Astrocyte (in vitro differentiated cells and primary cell): ENCODE data around the gene TTBK2. TPM values are rescaled to one million over a fixed set of nuclear protein-coding genes. Genes with fewer than 3 reads are reported as not detected.

Source experiments
- DNase-seq: peaks from one replicate; pipeline ENCODE4 v3.0.0-alpha.2; 2010; ENCODE audit warnings: low read depth
- FAIRE-seq: peaks from 2 replicates; lab custom pipeline; 2011; peaks lifted over from hg19 to GRCh38; lab: Jason Lieb, UNC
- H2AFZ ChIP-seq: 2 replicates; pipeline ENCODE4 v1.6.0; 2012; ENCODE audit warnings: low read depth, low read length, inconsistent platforms
- H3K27ac ChIP-seq: 2 replicates; pipeline ENCODE4 v1.5.1; 2011; ENCODE audit warnings: low read depth, low read length, inconsistent platforms
- H3K27me3 ChIP-seq: 2 replicates; pipeline ENCODE4 v1.6.0; 2011; ENCODE audit warnings: low read length, inconsistent platforms; ENCODE audit not compliant: insufficient read depth
- H3K36me3 ChIP-seq: 2 replicates; pipeline ENCODE4 v1.5.1; 2011; ENCODE audit warnings: low read length, inconsistent platforms; ENCODE audit not compliant: insufficient read depth
- H3K4me1 ChIP-seq: 2 replicates; pipeline ENCODE4 v1.5.1; 2011; ENCODE audit warnings: low read length, inconsistent platforms; ENCODE audit not compliant: insufficient read depth
- H3K4me2 ChIP-seq: 2 replicates; pipeline ENCODE4 v1.6.0; 2012; ENCODE audit warnings: low read length, inconsistent platforms
- H3K4me3 ChIP-seq: 2 replicates; pipeline ENCODE4 v1.5.1; 2011; ENCODE audit warnings: low read depth, mild to moderate bottlenecking, low read length, inconsistent platforms; ENCODE audit not compliant: insufficient read depth
- H3K79me2 ChIP-seq: 2 replicates; pipeline ENCODE4 v1.6.0; 2012; ENCODE audit warnings: mild to moderate bottlenecking, low read length, inconsistent platforms; ENCODE audit not compliant: insufficient read depth
- H3K9ac ChIP-seq: 2 replicates; pipeline ENCODE4 v1.6.0; 2012; ENCODE audit warnings: mild to moderate bottlenecking, low read length, inconsistent platforms
- H3K9me3 ChIP-seq: 2 replicates; pipeline ENCODE4 v1.5.1; 2012; ENCODE audit warnings: low read depth, mild to moderate bottlenecking, low read length, inconsistent platforms; ENCODE audit not compliant: insufficient read depth
- H4K20me1 ChIP-seq: 2 replicates; pipeline ENCODE4 v1.6.0; 2012; ENCODE audit warnings: low read length, inconsistent platforms; ENCODE audit not compliant: insufficient read depth
- H3K27ac Mint-ChIP-seq: one replicate; pipeline ENCODE4 v1.8.0; 2021; ENCODE audit warnings: mild to moderate bottlenecking, mixed read lengths; ENCODE audit not compliant: unreplicated experiment
- H3K27me3 Mint-ChIP-seq: one replicate; pipeline ENCODE4 v1.8.0; 2021; ENCODE audit warnings: low read depth, mixed read lengths; ENCODE audit not compliant: unreplicated experiment
- H3K36me3 Mint-ChIP-seq: one replicate; pipeline ENCODE4 v1.8.0; 2021; ENCODE audit warnings: low read depth, mixed read lengths; ENCODE audit not compliant: unreplicated experiment
- H3K4me1 Mint-ChIP-seq: one replicate; pipeline ENCODE4 v1.8.0; 2021; ENCODE audit warnings: low read depth, mixed read lengths; ENCODE audit not compliant: unreplicated experiment
- H3K4me3 Mint-ChIP-seq: one replicate; pipeline ENCODE4 v1.8.0; 2021; ENCODE audit warnings: mild to moderate bottlenecking, moderate library complexity, mixed read lengths; ENCODE audit not compliant: unreplicated experiment
- H3K9me3 Mint-ChIP-seq: one replicate; pipeline ENCODE4 v1.8.0; 2021; ENCODE audit warnings: mild to moderate bottlenecking, mixed read lengths; ENCODE audit not compliant: unreplicated experiment
- EZH2 ChIP-seq: IDR thresholded peaks from 2 replicates; pipeline ENCODE4 v1.6.1; 2012; ENCODE audit warnings: mild to moderate bottlenecking, low read length, inconsistent platforms; ENCODE audit not compliant: insufficient read depth
- total RNA-seq: library from RNA; stranded (reverse); gene quantifications from 2 replicates; pipeline ENCODE4 v1.2.1, GENCODE V29; 2021
- TF ChIP-seq, protein P1 (sequence below): IDR thresholded peaks from 2 replicates; pipeline ENCODE4 v1.5.1; 2011; ENCODE audit warnings: low read depth, mild to moderate bottlenecking, inconsistent platforms, low read length, moderate library complexity; ENCODE audit not compliant: insufficient read depth

Gene TTBK2
- total RNA-seq, 1 donor from 2014 or later: 14.8 TPM

DNA sequence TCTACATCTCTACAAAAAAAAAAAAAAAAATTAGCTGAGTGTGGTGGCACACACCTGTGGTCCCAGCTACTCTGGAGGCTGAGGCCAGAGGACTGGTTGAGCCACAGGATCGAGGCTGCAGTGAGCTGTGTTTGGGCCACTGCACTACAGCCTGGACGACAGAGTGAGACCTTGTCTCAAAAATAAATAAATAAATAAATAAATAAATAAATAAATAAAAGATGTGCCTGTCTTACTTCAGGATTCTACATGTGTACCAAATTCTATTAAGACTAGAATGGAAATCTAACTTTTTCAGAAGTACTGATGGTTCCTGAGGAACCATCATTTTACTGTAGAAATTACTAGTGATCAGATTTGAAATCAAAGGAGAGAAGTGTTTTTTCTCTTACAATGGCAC is 51.9 kb downstream of the TTBK2 start:
- H3K4me3 ChIP-seq: no peak overlapping the region
- H3K36me3 Mint-ChIP-seq: peaks cover 2% of the 10 kb centered on the region

DNA sequence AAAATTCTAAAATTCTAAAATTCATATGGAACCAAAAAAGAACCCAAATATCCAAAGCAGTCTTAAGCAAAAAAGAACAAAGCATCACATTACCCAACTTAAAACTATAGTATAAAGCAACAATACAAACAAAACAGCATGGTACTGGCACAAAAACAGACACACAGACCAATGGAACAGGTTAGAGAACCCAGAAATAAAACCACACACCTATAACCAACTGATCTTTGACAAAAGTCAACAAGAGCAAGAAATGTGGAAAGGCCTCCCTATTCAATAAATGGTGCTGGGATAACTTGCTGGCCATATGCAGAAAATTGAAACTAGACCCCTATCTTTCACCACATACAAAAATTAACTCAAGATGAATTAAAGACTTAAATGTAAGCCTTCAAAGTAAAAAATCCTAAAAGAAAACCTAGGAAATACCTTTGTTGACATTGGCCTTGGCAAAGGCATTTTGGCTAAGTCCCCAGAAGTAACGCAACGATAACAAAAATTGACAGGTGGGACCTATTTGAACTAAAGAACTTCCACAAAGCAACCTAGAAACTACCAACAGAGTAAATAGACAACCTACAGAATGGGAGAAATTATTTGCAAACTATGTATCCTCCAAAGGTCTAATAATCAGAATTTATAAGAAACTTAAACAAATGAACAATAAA is 56.9 kb downstream of the TTBK2 start:
- no peak overlapping the region for H3K27ac ChIP-seq
- no peak overlapping the region for H2AFZ ChIP-seq
- DNase-seq: peak; percentile 4
- no peak overlapping the region for H3K4me2 ChIP-seq
- no peaks in the 10 kb centered on the region for H3K27me3 Mint-ChIP-seq
- no peak for FAIRE-seq
- no peaks in the 10 kb centered on the region for H3K27me3 ChIP-seq
- no peak overlapping the region for H3K9ac ChIP-seq
- H3K79me2 ChIP-seq: no peaks in the 10 kb centered on the region
- H3K4me3 ChIP-seq: no peak overlapping the region
- no peaks in the 10 kb centered on the region for H4K20me1 ChIP-seq
- H3K4me3 Mint-ChIP-seq: no peak overlapping the region
- no peaks in the 10 kb centered on the region for H3K4me1 ChIP-seq
- H3K36me3 ChIP-seq: no peaks in the 10 kb centered on the region
- no peak overlapping the region for H3K27ac Mint-ChIP-seq
- peaks cover 8% of the 10 kb centered on the region for H3K4me1 Mint-ChIP-seq
- H3K9me3 Mint-ChIP-seq: no peaks in the 10 kb centered on the region
- H3K36me3 Mint-ChIP-seq: peaks cover 6% of the 10 kb centered on the region
- H3K9me3 ChIP-seq: no peaks in the 10 kb centered on the region
- TF ChIP-seq, protein P1, sequence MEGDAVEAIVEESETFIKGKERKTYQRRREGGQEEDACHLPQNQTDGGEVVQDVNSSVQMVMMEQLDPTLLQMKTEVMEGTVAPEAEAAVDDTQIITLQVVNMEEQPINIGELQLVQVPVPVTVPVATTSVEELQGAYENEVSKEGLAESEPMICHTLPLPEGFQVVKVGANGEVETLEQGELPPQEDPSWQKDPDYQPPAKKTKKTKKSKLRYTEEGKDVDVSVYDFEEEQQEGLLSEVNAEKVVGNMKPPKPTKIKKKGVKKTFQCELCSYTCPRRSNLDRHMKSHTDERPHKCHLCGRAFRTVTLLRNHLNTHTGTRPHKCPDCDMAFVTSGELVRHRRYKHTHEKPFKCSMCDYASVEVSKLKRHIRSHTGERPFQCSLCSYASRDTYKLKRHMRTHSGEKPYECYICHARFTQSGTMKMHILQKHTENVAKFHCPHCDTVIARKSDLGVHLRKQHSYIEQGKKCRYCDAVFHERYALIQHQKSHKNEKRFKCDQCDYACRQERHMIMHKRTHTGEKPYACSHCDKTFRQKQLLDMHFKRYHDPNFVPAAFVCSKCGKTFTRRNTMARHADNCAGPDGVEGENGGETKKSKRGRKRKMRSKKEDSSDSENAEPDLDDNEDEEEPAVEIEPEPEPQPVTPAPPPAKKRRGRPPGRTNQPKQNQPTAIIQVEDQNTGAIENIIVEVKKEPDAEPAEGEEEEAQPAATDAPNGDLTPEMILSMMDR: no peak
- no peak for TF ChIP-seq EZH2

More for the DNA sequence above, 51.9 kb downstream of the TTBK2 start:
- Histone ChIP-seq H4K20me1 (no peaks in the 10 kb centered on the region), H3K36me3 (no peaks in the 10 kb centered on the region), H3K27me3 (no peaks in the 10 kb centered on the region), H3K4me2 (no peak overlapping the region), H2AFZ (no peak overlapping the region), H3K9me3 (no peaks in the 10 kb centered on the region), H3K4me1 (no peaks in the 10 kb centered on the region), H3K9ac (no peak overlapping the region), H3K79me2 (no peaks in the 10 kb centered on the region), H3K27ac (no peak overlapping the region)
- H3K27me3 Mint-ChIP-seq: no peaks in the 10 kb centered on the region
- no peak for TF ChIP-seq EZH2
- TF ChIP-seq, protein P1: no peak
- H3K4me3 Mint-ChIP-seq: no peak overlapping the region
- no peak for DNase-seq
- no peaks in the 10 kb centered on the region for H3K9me3 Mint-ChIP-seq
- no peak for FAIRE-seq
- no peak overlapping the region for H3K27ac Mint-ChIP-seq
- H3K4me1 Mint-ChIP-seq: no peaks in the 10 kb centered on the region

DNA sequence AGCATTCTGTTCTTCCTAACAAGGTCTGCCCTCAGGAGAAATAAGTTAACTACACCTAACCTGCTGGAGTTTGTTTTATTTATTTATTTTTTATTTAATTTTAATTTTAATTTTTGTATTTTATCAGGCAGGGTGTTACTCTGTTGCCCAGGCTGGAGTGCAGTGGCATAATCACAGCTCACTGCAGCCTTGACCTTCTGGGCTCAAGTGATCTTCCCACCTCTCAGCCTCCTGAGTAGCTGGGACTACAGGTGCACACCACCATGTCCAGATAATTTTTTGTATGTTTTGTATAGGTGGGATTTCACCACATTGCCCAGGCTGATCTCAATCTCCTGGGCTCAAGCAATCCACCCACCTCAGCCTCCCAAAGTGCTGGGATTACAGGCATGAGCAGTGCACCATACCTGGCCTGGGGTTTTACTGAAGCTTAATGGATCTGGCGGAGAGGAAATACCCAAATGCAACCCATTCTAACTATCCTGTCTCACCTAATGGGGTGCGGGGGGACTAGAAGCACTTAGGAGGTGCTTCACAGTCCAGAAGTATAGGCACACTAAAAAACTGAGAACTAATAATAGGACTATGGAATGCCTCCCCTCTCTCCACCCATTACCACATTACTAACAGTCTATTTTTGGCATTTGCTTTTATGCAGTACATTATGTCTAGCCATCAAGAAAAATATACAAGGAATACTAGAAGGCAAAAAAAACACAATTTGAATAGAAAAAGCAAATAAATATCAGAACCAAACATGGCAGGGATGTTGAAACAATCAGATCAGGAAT is 61.4 kb downstream of the TTBK2 start:
- Histone ChIP-seq H4K20me1 (no peaks in the 10 kb centered on the region), H3K79me2 (no peaks in the 10 kb centered on the region), H3K27me3 (no peaks in the 10 kb centered on the region), H3K27ac (no peak overlapping the region), H3K4me2 (peak overlapping the region; percentile 22), H3K4me3 (no peak overlapping the region), H2AFZ (no peak overlapping the region), H3K9me3 (no peaks in the 10 kb centered on the region), H3K4me1 (no peaks in the 10 kb centered on the region), H3K36me3 (no peaks in the 10 kb centered on the region), H3K9ac (no peak overlapping the region)
- H3K36me3 Mint-ChIP-seq: peaks cover 11% of the 10 kb centered on the region
- no peak overlapping the region for H3K27ac Mint-ChIP-seq
- peaks cover 2% of the 10 kb centered on the region for H3K9me3 Mint-ChIP-seq
- TF ChIP-seq, protein P1: no peak
- TF ChIP-seq EZH2: no peak
- H3K4me3 Mint-ChIP-seq: no peak overlapping the region
- no peaks in the 10 kb centered on the region for H3K27me3 Mint-ChIP-seq
- FAIRE-seq (no peak), DNase-seq (peak; percentile 34)
- peaks cover 8% of the 10 kb centered on the region for H3K4me1 Mint-ChIP-seq
